Neural progenitor cell (in vitro differentiated cells): Measurements from ENCODE around the gene MTRF1L.

Source experiments
- CTCF ChIP-seq: fragments of 200-600 bp; sonication (generic); IDR thresholded peaks from 2 replicates; pipeline ENCODE4 v1.5.1; 2017; ENCODE audit warnings: antibody characterized with exemption, mild to moderate bottlenecking
- EZH2 ChIP-seq: fragments of 200-600 bp; sonication (generic); IDR thresholded peaks from 2 replicates; pipeline ENCODE4 v1.6.1; 2017; ENCODE audit warnings: antibody characterized with exemption, mild to moderate bottlenecking, moderate library complexity
- EZH2phosphoT487 ChIP-seq: fragments of 200-600 bp; sonication (generic); IDR thresholded peaks from 2 replicates; pipeline ENCODE4 v1.6.1; 2017; ENCODE audit warnings: antibody characterized with exemption

GRCh38 chr6:152950240-152950639 lies 52.3 kb downstream of the MTRF1L start:
- no peak for TF ChIP-seq EZH2
- TF ChIP-seq CTCF = no peak
- TF ChIP-seq EZH2phosphoT487 = no peak
